ENCODE measurements around the gene MGMT.

Gene MGMT

GRCh38 chr10:129544205-129545202 is 77.5 kb downstream of the MGMT start:
- no peak for DNase-seq

- peak in 2 of 4 experiments; percentile 11 to 14 for DNase-seq
Measured at GRCh38 chr10:129545261-129545660, 78.2 kb downstream of the MGMT start.

- DNase-seq: no peak
Measured at GRCh38 chr10:129546106-129546505, 79.1 kb downstream of the MGMT start.

GRCh38 chr10:129547608-129548007 is 80.6 kb downstream of the MGMT start:
- DNase-seq: no peak

DNA sequence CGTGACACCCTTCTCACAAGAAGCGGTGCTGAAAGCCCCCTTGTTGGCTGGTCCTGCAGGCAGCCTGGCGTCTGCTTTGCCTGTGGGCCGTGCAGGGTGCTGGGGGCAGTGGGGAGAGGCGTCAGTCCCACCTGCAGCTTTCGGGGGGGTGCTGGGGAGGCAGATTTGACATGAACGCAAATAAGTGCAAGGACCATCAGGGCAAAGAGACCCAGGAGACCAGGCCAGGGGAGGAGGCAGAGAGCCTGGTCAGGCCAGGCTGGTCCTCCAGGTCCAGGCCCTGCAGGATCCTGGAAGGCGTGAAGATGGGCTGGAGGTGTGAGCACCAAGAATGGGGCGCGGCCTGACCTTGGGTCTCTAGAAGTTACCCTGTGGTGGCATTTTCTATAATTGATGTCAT is 81.6 kb downstream of the MGMT start:
- no peak for DNase-seq

DNA sequence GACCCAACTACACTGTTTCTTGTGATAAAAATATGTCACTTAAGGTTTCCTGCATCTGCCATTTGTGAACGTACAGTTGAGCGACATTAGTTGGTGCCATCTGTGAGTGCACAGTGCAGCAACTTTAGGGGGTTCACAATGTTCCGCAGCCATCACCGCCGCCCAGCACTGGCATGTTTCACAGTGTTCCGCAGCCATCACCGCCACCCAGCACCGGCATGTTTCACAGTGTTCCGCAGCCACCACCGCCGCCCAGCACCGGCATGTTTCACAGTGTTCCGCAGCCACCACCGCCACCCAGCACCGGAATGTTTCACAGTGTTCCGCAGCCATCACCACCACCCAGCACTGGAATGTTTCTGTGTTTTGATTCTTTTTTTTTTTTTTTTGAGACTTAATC is 83.0 kb downstream of the MGMT start:
- no peak for DNase-seq

- DNase-seq: no peak
Measured at GRCh38 chr10:129550658-129551057, 83.6 kb downstream of the MGMT start.

DNA sequence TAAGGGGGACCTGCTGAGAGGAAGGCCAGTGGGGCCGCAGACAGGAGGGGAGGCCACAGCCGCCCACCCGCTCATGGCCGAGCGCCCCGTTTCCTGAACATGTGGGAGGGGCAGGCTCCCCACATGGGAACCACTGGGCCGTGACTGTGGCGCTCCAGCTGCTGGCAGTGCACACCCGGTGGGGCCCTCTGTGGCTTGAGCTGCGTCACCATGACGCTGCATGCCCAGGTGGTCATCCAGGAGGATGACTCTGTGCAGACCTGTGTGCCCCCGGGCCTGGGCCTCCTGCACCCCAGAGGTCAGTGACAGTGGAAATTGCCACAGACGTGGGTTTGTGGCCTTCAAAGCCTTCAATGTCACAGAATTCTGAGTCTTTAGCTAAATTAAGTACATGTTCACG is 85.1 kb downstream of the MGMT start:
- no peak for DNase-seq

- DNase-seq: no peak
Measured at GRCh38 chr10:129553928-129554327, 86.9 kb downstream of the MGMT start.

- no peak for DNase-seq
Measured at GRCh38 chr10:129556316-129556715, 89.3 kb downstream of the MGMT start.

DNA sequence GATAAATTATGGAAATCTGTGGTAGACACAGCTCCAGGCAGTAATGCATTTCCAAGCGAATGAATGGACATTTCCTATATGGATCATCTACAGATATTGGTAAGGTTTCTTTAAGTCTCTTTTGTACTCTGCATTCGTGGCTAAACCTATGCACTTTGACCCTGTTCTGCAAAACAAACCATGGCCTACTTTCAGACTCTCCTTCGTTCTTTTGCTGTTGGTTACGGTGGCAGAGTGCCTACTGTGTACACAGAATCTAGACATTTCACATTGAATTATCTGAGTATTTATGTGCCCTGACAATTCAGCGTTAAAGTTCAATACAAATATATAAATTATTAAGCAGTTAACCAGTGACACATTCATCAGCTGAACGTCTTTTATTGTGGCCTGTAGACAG is 93.3 kb downstream of the MGMT start:
- DNase-seq: no peak

- DNase-seq: no peak
Measured at GRCh38 chr10:129562487-129562886, 95.4 kb downstream of the MGMT start.

GRCh38 chr10:129564923-129565322 is 97.9 kb downstream of the MGMT start:
- DNase-seq: no peak

DNA sequence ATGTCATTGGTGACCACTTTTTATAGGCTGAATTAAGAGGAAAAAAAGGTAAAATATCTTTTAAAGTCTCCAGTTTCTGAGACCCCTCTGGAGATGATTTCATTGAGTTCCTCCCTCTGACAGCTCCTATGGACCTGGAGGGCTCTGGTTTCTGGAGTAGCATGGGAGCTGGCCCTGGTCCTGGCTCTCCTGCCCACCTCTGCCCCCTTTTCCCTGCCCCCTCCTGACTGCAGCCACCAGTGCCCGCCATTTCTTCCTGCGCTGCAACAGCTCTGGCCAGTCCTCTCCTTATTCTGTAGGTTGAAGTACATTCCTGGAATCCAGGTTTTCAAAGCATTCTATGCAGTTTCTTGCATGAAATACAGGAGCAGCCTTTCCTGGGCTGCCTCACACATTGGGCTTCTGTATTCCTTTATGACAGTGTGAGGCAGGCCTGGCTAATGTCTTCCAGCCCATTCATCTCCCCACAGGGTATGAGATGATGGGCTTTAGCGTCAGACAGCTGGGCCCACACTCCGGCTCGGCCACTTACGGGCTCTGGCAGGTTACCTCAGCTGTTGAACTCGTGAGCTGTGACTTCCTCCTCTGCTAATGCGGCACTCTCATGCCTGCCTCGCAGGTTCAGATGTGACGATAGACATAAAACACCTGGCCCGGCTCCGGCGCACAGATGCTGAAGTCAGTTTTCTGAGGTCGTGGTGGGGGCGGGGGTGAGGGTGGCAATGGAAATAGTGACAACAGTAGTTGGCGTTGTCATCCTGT is 101.7 kb downstream of the MGMT start:
- DNase-seq: no peak

DNA sequence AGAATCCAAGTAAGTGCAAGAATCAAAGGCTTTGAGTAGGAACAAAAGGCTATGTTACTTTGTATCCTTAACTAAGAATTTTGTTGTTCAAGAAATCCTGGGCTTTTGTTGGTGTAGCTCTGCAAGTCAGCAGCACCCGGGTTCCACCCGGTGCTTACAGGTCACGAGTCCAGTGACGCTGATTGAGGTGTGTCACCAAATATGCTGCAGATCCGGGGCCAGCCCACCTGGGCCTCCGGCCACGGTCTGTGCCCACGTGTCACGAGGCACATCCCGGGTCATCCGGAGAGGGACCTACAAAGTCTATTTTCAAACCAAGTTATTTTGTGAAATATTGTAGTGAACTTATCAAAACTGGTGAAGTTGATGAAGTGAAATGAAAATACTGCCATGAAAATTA is 103.1 kb downstream of the MGMT start:
- no peak for DNase-seq

DNA sequence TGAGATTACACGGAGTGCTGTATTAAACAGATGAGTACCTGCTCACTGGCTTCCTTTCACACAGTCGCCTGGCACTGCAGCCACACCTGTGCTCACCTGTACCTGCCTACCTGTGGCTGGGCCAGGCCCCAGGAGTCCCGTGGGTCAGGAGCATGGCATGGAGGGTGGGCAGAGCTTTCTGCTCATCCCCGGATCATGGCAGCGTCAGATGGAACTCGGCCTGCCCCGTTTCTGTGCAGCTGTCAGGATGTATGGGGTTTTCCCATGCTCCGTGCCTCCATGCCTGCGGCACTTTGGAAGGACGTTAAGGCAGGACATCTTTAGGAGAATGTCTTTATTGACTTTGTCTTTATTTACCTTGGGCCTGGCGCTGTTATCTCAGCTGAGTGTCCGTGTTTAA is 112.2 kb downstream of the MGMT start:
- DNase-seq: no peak

DNA sequence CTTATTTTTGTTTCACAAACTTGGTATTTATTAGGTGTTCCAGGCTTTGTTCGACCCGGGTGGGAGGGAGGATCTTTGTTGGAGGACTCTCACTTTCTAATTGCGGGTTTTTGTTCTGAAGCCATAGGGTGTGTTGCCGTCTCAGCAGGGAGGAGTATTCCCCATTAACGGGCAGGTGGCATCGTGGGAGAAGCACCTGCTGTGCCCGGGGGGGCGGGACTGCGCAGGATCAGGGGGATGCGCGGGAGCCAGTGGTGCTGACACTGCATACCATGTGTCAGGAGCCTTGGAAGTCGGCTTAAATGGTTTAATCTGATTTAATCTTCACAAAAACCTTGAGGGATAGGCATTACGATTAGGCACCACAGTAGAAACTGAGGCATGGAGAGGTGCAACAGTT is 113.0 kb downstream of the MGMT start:
- DNase-seq: no peak

DNA sequence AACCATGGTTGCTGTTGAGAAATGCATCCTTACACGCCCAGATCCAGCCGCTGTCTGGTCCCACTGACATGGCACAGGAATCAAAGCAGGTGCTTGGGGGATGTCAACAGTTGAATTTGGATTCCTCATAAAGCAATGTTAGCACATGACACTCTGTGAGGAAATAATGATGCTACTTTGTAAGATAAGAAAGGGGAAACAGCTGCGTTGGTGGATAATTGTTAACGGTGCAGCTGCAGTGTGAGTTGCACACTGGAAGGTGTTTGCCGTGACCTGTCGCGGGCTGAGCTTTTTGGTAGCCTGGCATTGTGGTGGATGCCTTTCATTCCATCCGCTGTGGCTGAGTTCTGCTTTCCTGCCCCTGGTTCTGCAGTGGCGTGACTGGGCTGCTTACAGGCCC is 113.9 kb downstream of the MGMT start:
- no peak for DNase-seq

DNA sequence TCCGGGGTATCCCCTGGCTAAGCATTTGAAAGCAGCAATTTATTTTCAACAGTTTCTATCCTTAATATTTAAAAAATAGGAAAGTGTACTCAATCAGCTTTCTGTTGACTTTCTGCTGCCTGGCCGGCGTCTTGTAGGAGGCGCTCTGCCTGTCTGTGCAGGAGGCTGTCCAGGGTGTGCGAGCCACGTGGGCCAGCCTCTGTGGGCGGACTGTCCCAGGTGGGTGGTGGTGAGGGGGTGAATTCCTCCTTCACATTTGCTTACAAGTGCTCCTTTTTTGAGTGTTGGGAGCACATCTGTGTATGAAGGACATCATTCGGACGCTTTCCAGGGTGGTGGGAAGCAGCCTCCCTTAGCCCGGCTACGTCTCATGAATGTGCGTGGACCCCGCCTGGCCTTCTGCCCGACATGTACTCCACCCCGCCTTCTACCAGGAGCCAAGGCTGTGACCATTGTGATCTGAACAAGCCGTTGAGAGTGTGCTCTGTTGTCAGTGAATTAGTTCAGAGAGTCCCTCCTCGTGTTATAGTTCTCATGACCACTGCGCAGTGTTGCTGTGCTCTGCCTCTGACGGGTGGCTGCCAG is 114.9 kb downstream of the MGMT start:
- no peak for DNase-seq

GRCh38 chr10:129583831-129584230 is 116.8 kb downstream of the MGMT start:
- no peak for DNase-seq

DNA sequence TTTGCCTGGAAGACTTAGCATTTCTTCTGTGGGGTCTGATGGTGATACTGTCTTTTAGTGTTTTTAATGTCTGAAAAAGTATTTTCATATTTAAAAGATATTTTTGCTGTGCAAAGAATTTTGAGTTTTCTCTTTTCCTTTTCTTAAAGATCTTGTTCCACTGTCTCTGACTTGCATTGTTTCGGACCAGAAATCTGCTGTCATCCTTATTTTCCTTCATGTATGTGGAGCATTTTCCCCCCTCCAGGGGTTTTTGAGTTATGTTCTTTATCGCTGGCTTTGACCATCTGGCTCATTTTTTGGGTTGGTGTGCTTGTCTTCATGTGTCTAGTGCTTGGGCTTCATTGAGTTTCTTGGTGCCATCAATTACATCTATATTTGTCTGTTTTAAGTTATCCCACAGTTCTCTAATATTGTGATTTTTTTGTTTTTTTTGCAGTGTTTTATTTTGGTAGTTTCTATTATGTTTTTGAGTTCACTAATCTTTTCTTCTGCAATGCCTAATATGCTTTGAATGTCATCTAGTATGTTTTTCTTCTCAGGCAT is 119.9 kb downstream of the MGMT start:
- DNase-seq: peak in 1 of 4 experiments; percentile 4

DNA sequence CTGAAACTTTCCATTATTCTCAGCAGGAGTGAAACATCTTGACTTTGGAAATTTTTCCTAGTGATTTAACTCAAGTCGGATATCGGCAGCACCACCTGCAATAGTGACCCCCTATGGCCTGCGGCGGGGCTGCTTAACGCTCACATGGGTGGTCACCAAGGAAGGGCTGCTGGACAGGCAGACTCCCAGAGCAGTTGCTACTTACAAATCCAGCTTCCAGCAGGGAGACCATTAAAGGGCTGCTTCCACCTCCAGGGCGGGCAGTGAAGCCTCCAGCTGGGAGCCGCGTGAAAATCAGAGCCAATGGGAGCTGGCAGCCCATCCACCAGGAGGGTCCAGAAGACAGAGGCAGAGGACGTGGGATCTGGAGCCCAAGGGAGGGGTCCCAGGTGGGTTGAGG is 122.5 kb downstream of the MGMT start:
- no peak for DNase-seq

DNA sequence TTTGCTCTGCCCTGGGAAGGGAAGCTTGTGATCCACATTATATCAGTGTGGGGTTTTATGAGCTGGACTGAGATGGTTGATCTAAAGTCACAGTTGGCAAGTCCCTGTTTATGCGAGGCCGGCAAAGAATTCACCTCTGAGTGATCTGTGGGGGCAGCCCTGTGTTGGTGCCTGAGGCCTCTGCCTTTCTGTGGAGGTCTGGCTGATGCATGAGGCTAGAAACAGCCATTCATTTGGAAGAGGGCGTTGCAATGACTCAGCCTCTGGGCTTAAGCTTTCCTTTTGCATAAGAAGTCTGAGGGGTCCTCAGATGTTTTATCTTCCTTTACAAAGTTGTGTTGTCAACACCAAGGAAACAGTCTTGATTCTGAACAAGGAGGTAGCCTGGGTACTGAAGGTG is 126.9 kb downstream of the MGMT start:
- no peak for DNase-seq
